Activated B cell treated with CpG ODN at 0.5 μM for 24 hours (primary cell): ENCODE data around the gene TCF7L1. TPM values are rescaled to one million over a fixed set of nuclear protein-coding genes. Genes with fewer than 3 reads are reported as not detected.

Source experiments
- ATAC-seq: fragments of 200-7000 bp; cut with Tn5 transposase; one replicate; pipeline ENCODE4 v1.10.0; 2021; ENCODE audit warnings: low read depth, mild to moderate bottlenecking, moderate library complexity
- CTCF ChIA-PET: fragments of 350-600 bp; sonication (Branson Sonifier 250); formaldehyde crosslinking; loops from one replicate; lab custom pipeline; 2021; ENCODE audit warnings: antibody characterized with exemption; lab: Charles Lee
- POLR2A ChIA-PET: fragments of 350-600 bp; sonication (Branson Sonifier 250); formaldehyde crosslinking; loops from one replicate; lab custom pipeline; 2021; ENCODE audit warnings: antibody characterized with exemption; lab: Charles Lee
- DNase-seq: peaks from one replicate; pipeline ENCODE4 v3.0.0; 2022
- H3K27ac Mint-ChIP-seq: one replicate; pipeline ENCODE4 v1.8.0; 2020; ENCODE audit warnings: mixed read lengths
- H3K27me3 Mint-ChIP-seq: one replicate; pipeline ENCODE4 v1.8.0; 2021; ENCODE audit warnings: mixed read lengths
- H3K36me3 Mint-ChIP-seq: one replicate; pipeline ENCODE4 v1.8.0; 2021; ENCODE audit warnings: low read depth, mixed read lengths
- H3K4me1 Mint-ChIP-seq: one replicate; pipeline ENCODE4 v1.8.0; 2021; ENCODE audit warnings: mixed read lengths
- H3K4me3 Mint-ChIP-seq: one replicate; pipeline ENCODE4 v1.8.0; 2020; ENCODE audit warnings: mild to moderate bottlenecking, mixed read lengths
- H3K9me3 Mint-ChIP-seq: one replicate; pipeline ENCODE4 v1.8.0; 2020; ENCODE audit warnings: mixed read lengths
- CTCF ChIP-seq: fragments of 200-600 bp; IDR thresholded peaks from one replicate; pipeline ENCODE4 v1.8.0; 2022; ENCODE audit warnings: antibody characterized with exemption, mild to moderate bottlenecking
- intact Hi-C: fragments of 100-400 bp; cut with micrococcal nuclease; formaldehyde crosslinking; loops from one replicate; pipeline ENCODE4 v1.15.1; 2024
- total RNA-seq: library from RNA; stranded (reverse); gene quantifications from 2 replicates; pipeline ENCODE4 v1.2.3, GENCODE V29; 2022

TCF7L1 gene
- total RNA-seq, 1 donor from 2014 or later: 0.07 TPM

GRCh38 chr2:85253890-85254289 is 120.7 kb downstream of the TCF7L1 start:
- Mint-ChIP-seq H3K36me3 (no peaks in the 10 kb centered on the region), H3K27ac (no peak overlapping the region), H3K9me3 (no peaks in the 10 kb centered on the region), H3K4me1 (no peaks in the 10 kb centered on the region), H3K27me3 (peaks cover 8% of the 10 kb centered on the region), H3K4me3 (no peak overlapping the region)
- intact Hi-C loops: no loop called here
- ATAC-seq (no peak), DNase-seq (no peak)
- no peak for TF ChIP-seq CTCF
- CTCF ChIA-PET: no interaction called here
- POLR2A ChIA-PET: no interaction called here

- no peak overlapping the region for H3K4me3 Mint-ChIP-seq
- ChIA-PET CTCF (no interaction called here), POLR2A (no interaction called here)
- H3K27me3 Mint-ChIP-seq: peaks cover 11% of the 10 kb centered on the region
- no peaks in the 10 kb centered on the region for H3K4me1 Mint-ChIP-seq
- no peaks in the 10 kb centered on the region for H3K36me3 Mint-ChIP-seq
- H3K27ac Mint-ChIP-seq: no peak overlapping the region
- intact Hi-C loops: no loop called here
- ATAC-seq: no peak
- TF ChIP-seq CTCF: no peak
- no peaks in the 10 kb centered on the region for H3K9me3 Mint-ChIP-seq
- DNase-seq: no peak
Measured at GRCh38 chr2:85254540-85255300, 121.5 kb downstream of the TCF7L1 start.

GRCh38 chr2:85255456-85255812 is 122.2 kb downstream of the TCF7L1 start:
- Mint-ChIP-seq H3K27ac (no peak overlapping the region), H3K4me1 (no peaks in the 10 kb centered on the region), H3K36me3 (no peaks in the 10 kb centered on the region), H3K27me3 (peaks cover 11% of the 10 kb centered on the region), H3K9me3 (no peaks in the 10 kb centered on the region), H3K4me3 (no peak overlapping the region)
- no peak for DNase-seq
- POLR2A ChIA-PET: no interaction called here
- ATAC-seq: no peak
- no peak for TF ChIP-seq CTCF
- intact Hi-C loops: no loop called here
- CTCF ChIA-PET: no interaction called here

- Mint-ChIP-seq H3K27me3 (peaks cover 11% of the 10 kb centered on the region), H3K27ac (no peak overlapping the region), H3K9me3 (no peaks in the 10 kb centered on the region), H3K36me3 (no peaks in the 10 kb centered on the region), H3K4me1 (no peaks in the 10 kb centered on the region), H3K4me3 (no peak overlapping the region)
- CTCF ChIA-PET: no interaction called here
- intact Hi-C loops: no loop called here
- ATAC-seq: no peak
- DNase-seq: no peak
- POLR2A ChIA-PET: no interaction called here
- no peak for TF ChIP-seq CTCF
Measured at GRCh38 chr2:85255813-85256594, 122.8 kb downstream of the TCF7L1 start.

GRCh38 chr2:85257359-85257969 is 124.3 kb downstream of the TCF7L1 start:
- ChIA-PET CTCF (interaction anchor here (1.9 kb wide), 1 partner anchor 9 kb away, joined by 5 read pairs; no protein-coding TSS in a partner anchor), POLR2A (no interaction called here)
- Mint-ChIP-seq H3K27me3 (peaks cover 11% of the 10 kb centered on the region), H3K4me3 (no peak overlapping the region), H3K36me3 (no peaks in the 10 kb centered on the region), H3K4me1 (no peaks in the 10 kb centered on the region), H3K9me3 (no peaks in the 10 kb centered on the region), H3K27ac (no peak overlapping the region)
- no peak for DNase-seq
- no peak for TF ChIP-seq CTCF
- no peak for ATAC-seq
- intact Hi-C loops: no loop called here
